OCI-LY1 (cell line): ENCODE results near the gene ANAPC5.
"Not testable (repeated sequence)": the region's sequence is repeated elsewhere in the genome, so short reads cannot be mapped to it uniquely, and the experiment has no call there.

Experiments
- H2AFZ ChIP-seq: fragments of 200-600 bp; sonication (generic), shearing (Covaris generic); 2 replicates; pipeline ENCODE4 v1.6.0; 2014; ENCODE audit warnings: antibody characterized with exemption, mild to moderate bottlenecking, low read length
- H3F3A ChIP-seq: fragments of 200-600 bp; sonication (generic), shearing (Covaris generic); 2 replicates; pipeline ENCODE4 v1.6.0; 2014; ENCODE audit warnings: mild to moderate bottlenecking, antibody characterized with exemption, low read length, moderate library complexity; ENCODE audit not compliant: insufficient read depth
- H3K27ac ChIP-seq: fragments of 200-600 bp; sonication (generic); 2 replicates; pipeline ENCODE4 v1.5.1; 2014; ENCODE audit warnings: low read length, mixed run types, mild to moderate bottlenecking, low read depth; ENCODE audit not compliant: poor library complexity, severe bottlenecking
- H3K27me3 ChIP-seq: fragments of 200-600 bp; sonication (generic); 2 replicates; pipeline ENCODE4 v1.6.0; 2014; ENCODE audit warnings: antibody characterized with exemption, mild to moderate bottlenecking, low read length, moderate library complexity; ENCODE audit not compliant: insufficient read depth
- H3K36me3 ChIP-seq: fragments of 200-600 bp; sonication (generic); 2 replicates; pipeline ENCODE4 v1.6.1; 2014; ENCODE audit warnings: mild to moderate bottlenecking, antibody characterized with exemption, low read length, moderate library complexity, mixed read lengths; ENCODE audit not compliant: insufficient read depth
- H3K4me1 ChIP-seq: fragments of 200-600 bp; sonication (generic); 2 replicates; pipeline ENCODE4 v1.5.1; 2014; ENCODE audit warnings: mild to moderate bottlenecking, low read length, moderate library complexity; ENCODE audit not compliant: insufficient read depth, severe bottlenecking
- H3K4me2 ChIP-seq: fragments of 200-600 bp; sonication (generic), shearing (Covaris generic); 2 replicates; pipeline ENCODE4 v1.6.1; 2014; ENCODE audit warnings: low read length
- H3K4me3 ChIP-seq: fragments of 200-600 bp; sonication (generic); 2 replicates; pipeline ENCODE4 v1.5.1; 2014; ENCODE audit warnings: low read length, low read depth, mild to moderate bottlenecking, mixed read lengths; ENCODE audit not compliant: poor library complexity, severe bottlenecking
- H3K79me2 ChIP-seq: fragments of 200-600 bp; shearing (Covaris generic); 2 replicates; pipeline ENCODE4 v1.6.1; 2016; ENCODE audit warnings: mixed run types, low read length, mixed read lengths; ENCODE audit not compliant: insufficient read depth
- H3K9ac ChIP-seq: fragments of 200-600 bp; sonication (generic), shearing (Covaris generic); 2 replicates; pipeline ENCODE4 v1.6.1; 2014; ENCODE audit warnings: mild to moderate bottlenecking, low read length, mixed read lengths
- H3K9me2 ChIP-seq: fragments of 200-600 bp; sonication (generic), shearing (Covaris generic); 2 replicates; pipeline ENCODE4 v1.6.1; 2014; ENCODE audit warnings: low read depth, mild to moderate bottlenecking, low read length, mixed read lengths
- H3K9me3 ChIP-seq: fragments of 200-600 bp; shearing (Covaris generic); 2 replicates; pipeline ENCODE4 v1.6.1; 2014; ENCODE audit warnings: low read length, mixed read lengths
- H4K20me1 ChIP-seq: fragments of 200-600 bp; sonication (generic), shearing (Covaris generic); 2 replicates; pipeline ENCODE4 v1.6.0; 2016; ENCODE audit warnings: mild to moderate bottlenecking, low read length; ENCODE audit not compliant: insufficient read depth
- EZH2 ChIP-seq: fragments of 200-600 bp; sonication (generic), shearing (Covaris generic); IDR thresholded peaks from 2 replicates; pipeline ENCODE4 v1.8.0; 2017; ENCODE audit warnings: borderline replicate concordance, mixed run types, mild to moderate bottlenecking, antibody characterized with exemption, low read length, moderate library complexity, mixed read lengths
- TF ChIP-seq, protein P1 (sequence below): fragments of 200-600 bp; sonication (generic), shearing (Covaris generic); IDR thresholded peaks from 2 replicates; pipeline ENCODE4 v1.5.1; 2017; ENCODE audit warnings: mild to moderate bottlenecking, antibody characterized with exemption, low read length, moderate library complexity, mixed read lengths

ANAPC5 gene

DNA sequence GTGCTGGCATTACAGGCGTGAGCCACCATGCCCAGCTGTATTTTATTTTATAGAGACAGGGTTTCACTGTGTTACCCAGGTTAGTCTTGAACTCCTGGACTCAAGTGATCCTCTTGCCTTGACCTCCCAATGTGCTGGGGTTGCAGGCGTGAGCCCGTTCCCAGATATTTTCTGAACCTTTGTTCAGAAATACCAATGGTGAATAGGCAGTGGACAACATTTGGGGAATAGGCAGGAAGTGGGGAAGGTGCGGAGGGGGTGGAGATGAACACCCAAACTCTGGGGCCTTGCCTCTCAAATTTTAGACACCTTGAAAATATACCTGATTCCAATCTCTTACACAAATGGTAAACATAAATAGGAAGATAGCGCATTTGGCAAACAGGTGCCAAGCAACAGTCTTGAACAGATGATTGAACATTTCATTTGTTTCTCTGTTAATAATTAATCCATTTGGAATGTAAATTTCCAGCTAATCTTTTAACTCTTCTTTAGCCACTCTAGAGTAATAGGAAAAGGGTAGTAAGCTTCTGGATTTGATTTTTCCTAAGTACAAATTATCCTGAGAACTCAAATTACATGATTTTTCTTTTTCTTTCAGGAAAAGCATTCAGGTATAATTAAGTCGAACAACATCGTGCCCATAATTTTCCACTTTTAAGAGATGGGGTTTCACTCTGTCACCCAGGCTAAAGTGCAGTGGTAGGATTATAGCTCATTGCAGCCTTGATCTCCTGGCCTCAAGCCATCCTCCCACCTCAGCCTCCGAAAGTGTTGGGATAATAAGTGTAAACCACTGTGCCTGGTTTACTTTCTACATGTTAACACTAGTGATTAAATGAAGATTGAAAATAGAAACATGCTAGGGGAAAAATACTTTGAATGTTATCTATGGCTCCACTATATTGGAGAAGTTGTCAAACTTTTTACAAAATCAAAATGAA, 24.8 kb upstream of the ANAPC5 start:
- H3K27ac ChIP-seq, result no peak overlapping the region
- TF ChIP-seq, protein P1, sequence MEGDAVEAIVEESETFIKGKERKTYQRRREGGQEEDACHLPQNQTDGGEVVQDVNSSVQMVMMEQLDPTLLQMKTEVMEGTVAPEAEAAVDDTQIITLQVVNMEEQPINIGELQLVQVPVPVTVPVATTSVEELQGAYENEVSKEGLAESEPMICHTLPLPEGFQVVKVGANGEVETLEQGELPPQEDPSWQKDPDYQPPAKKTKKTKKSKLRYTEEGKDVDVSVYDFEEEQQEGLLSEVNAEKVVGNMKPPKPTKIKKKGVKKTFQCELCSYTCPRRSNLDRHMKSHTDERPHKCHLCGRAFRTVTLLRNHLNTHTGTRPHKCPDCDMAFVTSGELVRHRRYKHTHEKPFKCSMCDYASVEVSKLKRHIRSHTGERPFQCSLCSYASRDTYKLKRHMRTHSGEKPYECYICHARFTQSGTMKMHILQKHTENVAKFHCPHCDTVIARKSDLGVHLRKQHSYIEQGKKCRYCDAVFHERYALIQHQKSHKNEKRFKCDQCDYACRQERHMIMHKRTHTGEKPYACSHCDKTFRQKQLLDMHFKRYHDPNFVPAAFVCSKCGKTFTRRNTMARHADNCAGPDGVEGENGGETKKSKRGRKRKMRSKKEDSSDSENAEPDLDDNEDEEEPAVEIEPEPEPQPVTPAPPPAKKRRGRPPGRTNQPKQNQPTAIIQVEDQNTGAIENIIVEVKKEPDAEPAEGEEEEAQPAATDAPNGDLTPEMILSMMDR, result no peak
- TF ChIP-seq EZH2, result no peak
- H3K79me2 ChIP-seq, result no peaks in the 10 kb centered on the region
- no peaks in the 10 kb centered on the region for H3K9me2 ChIP-seq
- no peaks in the 10 kb centered on the region for H4K20me1 ChIP-seq
- H3K27me3 ChIP-seq, result no peaks in the 10 kb centered on the region
- no peaks in the 10 kb centered on the region for H3K9me3 ChIP-seq
- H3K4me1 ChIP-seq, result no peaks in the 10 kb centered on the region
- H3K4me3 ChIP-seq, result no peak overlapping the region
- no peaks in the 10 kb centered on the region for H3F3A ChIP-seq
- H3K9ac ChIP-seq, result no peak overlapping the region
- no peak overlapping the region for H2AFZ ChIP-seq
- H3K36me3 ChIP-seq, result no peaks in the 10 kb centered on the region
- H3K4me2 ChIP-seq, result no peak overlapping the region

GRCh38 chr12:121374945-121375584, 22.9 kb upstream of the ANAPC5 start:
- H3K4me3 ChIP-seq, H3K9me2 ChIP-seq, H3K9me3 ChIP-seq, H3K4me1 ChIP-seq, H3K27ac ChIP-seq, H3K79me2 ChIP-seq, H2AFZ ChIP-seq, H3K4me2 ChIP-seq, H4K20me1 ChIP-seq, H3K27me3 ChIP-seq, H3K9ac ChIP-seq, H3F3A ChIP-seq, H3K36me3 ChIP-seq: not testable (repeated sequence)

- H3F3A ChIP-seq, H3K27ac ChIP-seq, H3K4me2 ChIP-seq, H4K20me1 ChIP-seq, H3K9me3 ChIP-seq, H3K79me2 ChIP-seq, H3K9ac ChIP-seq, H2AFZ ChIP-seq, H3K27me3 ChIP-seq, H3K9me2 ChIP-seq, H3K36me3 ChIP-seq, H3K4me3 ChIP-seq, H3K4me1 ChIP-seq: not testable (repeated sequence)
Observed at GRCh38 chr12:121374336-121374735, 22.1 kb upstream of the ANAPC5 start.

DNA sequence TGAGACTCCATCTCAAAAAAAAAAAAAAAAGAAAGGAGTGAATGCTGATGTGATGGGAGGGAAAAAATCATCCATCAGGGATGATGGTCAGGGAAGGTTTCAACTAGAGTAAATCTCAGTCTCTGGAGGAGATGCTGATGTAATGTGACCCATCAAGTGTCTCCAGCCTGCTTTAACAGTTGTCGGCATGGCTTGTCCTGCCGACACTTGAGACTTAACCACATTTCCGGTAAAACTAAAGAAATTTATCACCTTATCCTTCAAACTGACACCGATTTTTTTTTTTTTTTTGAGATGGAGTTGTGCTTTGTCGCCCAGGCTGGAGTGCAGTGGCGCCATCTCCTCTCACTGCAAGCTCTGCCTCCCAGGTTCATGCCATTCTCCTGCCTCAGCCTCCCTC, 21.5 kb upstream of the ANAPC5 start:
- Histone ChIP-seq H3K4me2 (no peak overlapping the region), H3K4me1 (no peaks in the 10 kb centered on the region), H4K20me1 (no peaks in the 10 kb centered on the region), H3K9ac (no peak overlapping the region), H2AFZ (no peak overlapping the region), H3K36me3 (no peaks in the 10 kb centered on the region), H3K27ac (no peak overlapping the region), H3K79me2 (no peaks in the 10 kb centered on the region), H3K27me3 (no peaks in the 10 kb centered on the region), H3K9me2 (no peaks in the 10 kb centered on the region), H3K9me3 (no peaks in the 10 kb centered on the region), H3F3A (no peaks in the 10 kb centered on the region), H3K4me3 (no peak overlapping the region)
- TF ChIP-seq, protein P1, result no peak
- TF ChIP-seq EZH2, result no peak
